Measurements from ENCODE around the gene NOP16.

- no peak for TF ChIP-seq CTCF (IDR thresholded peaks at IDR 0.05; ENCODE audit: insufficient read depth, low read depth, low read length)
- no peak for TF ChIP-seq EZH2 (IDR thresholded peaks at IDR 0.05; ENCODE audit: insufficient read depth, low read length)
Measured at GRCh38 chr5:176406436-176407052, 18.1 kb upstream of the NOP16 start.
